Measurements from ENCODE around the gene PYGO1. TPM values are rescaled to one million over a fixed set of nuclear protein-coding genes. Genes with fewer than 3 reads are reported as not detected.
A peak's percentile ranks its signal among the peaks of the same experiment; 100 is the strongest.

Gene PYGO1
- total RNA-seq, 1 experiment from 2014 or later = 0.55 TPM

- TF ChIP-seq NR2C2 (CRISPR knock-in tag; IDR thresholded peaks at IDR 0.05) = no peak
- no peak for TF ChIP-seq TCF7 (CRISPR knock-in tag; IDR thresholded peaks at IDR 0.05; ENCODE audit: low read depth)
- TF ChIP-seq ZBTB43 (CRISPR knock-in tag; IDR thresholded peaks at IDR 0.05) = 0 out of 2 replicates have a peak, but pooled peaks have one; percentile 24
- TF ChIP-seq ETV6 (CRISPR knock-in tag; IDR thresholded peaks at IDR 0.05) = no peak
- peak; percentile 82 for TF ChIP-seq USF1 (CRISPR knock-in tag; IDR thresholded peaks at IDR 0.05)
- no peak for TF ChIP-seq ZNF416 (CRISPR knock-in tag; IDR thresholded peaks at IDR 0.05)
- TF ChIP-seq MYBL2 (CRISPR knock-in tag; IDR thresholded peaks at IDR 0.05) = no peak
- TF ChIP-seq ATF2 (CRISPR knock-in tag; IDR thresholded peaks at IDR 0.05; ENCODE audit: borderline replicate concordance, low read depth) = no peak
- no peak for TF ChIP-seq IRF2 (CRISPR knock-in tag; IDR thresholded peaks at IDR 0.05; ENCODE audit: borderline replicate concordance, low read depth)
- TF ChIP-seq ZNF219 (CRISPR knock-in tag; IDR thresholded peaks at IDR 0.05; ENCODE audit: borderline replicate concordance) = no peak
- no peak for TF ChIP-seq SOX15 (CRISPR knock-in tag; IDR thresholded peaks at IDR 0.05)
- TF ChIP-seq NR1H2 (CRISPR knock-in tag; IDR thresholded peaks at IDR 0.05) = no peak
- TF ChIP-seq GTF2I (CRISPR knock-in tag; conservative IDR thresholded peaks at IDR 0.05) = no peak
- no peak for TF ChIP-seq AR (CRISPR knock-in tag; IDR thresholded peaks at IDR 0.05)
- TF ChIP-seq ARID4B (CRISPR knock-in tag; IDR thresholded peaks at IDR 0.05; ENCODE audit: borderline replicate concordance) = no peak
- no peak for TF ChIP-seq PRDM15 (CRISPR knock-in tag; IDR thresholded peaks at IDR 0.05)
- TF ChIP-seq SP1 (CRISPR knock-in tag; conservative IDR thresholded peaks at IDR 0.05) = no peak
- no peak for TF ChIP-seq ZMAT4 (CRISPR knock-in tag; IDR thresholded peaks at IDR 0.05)
- TF ChIP-seq FOXK1 (CRISPR knock-in tag; IDR thresholded peaks at IDR 0.05) = 0 out of 2 replicates have a peak, but pooled peaks have one; percentile 36
- peak; percentile 44 for TF ChIP-seq CTCF (IDR thresholded peaks at IDR 0.05)
- no peak for TF ChIP-seq NFYB (CRISPR knock-in tag; conservative IDR thresholded peaks at IDR 0.05; ENCODE audit: low read depth)
- no peak for TF ChIP-seq ATF3 (CRISPR knock-in tag; conservative IDR thresholded peaks at IDR 0.05)
- TF ChIP-seq CREB1 (CRISPR knock-in tag; IDR thresholded peaks at IDR 0.05) = no peak
Measured at GRCh38 chr15:55526559-55527036, 61.5 kb downstream of the PYGO1 start (continued).
